GM12878 (cell line): ENCODE data around the gene AKNA. TPM values are rescaled to one million over a fixed set of nuclear protein-coding genes. Genes with fewer than 3 reads are reported as not detected.

ENCODE experiments used
- ATAC-seq: fragments of 200-7000 bp; cut with Tn5 transposase; 3 replicates; pipeline ENCODE4 v1.9.1; 2020; ENCODE audit warnings: mild to moderate bottlenecking, moderate library complexity
- BruUV-seq: library from RNA; stranded (reverse); fragments of 400-500 nt; replicated peaks from 2 replicates; lab custom pipeline; 2021; lab: Mats Ljungman, UMichigan
- CTCF ChIA-PET: fragments of 300-600 bp; sonication (Branson Sonifier 250); formaldehyde crosslinking; extraction: SDS; loops from one replicate; lab custom pipeline; 2021; ENCODE audit warnings: inconsistent platforms; lab: Yijun Ruan, JAX
- POLR2A ChIA-PET: fragments of 350-600 bp; formaldehyde crosslinking; extraction: SDS; loops from one replicate; lab custom pipeline; 2021; ENCODE audit warnings: inconsistent platforms; lab: Charles Lee
- RAD21 ChIA-PET: fragments of 300-600 bp; sonication (Branson Sonifier 250); formaldehyde crosslinking; loops from one replicate; lab custom pipeline; 2023; ENCODE audit warnings: antibody characterized with exemption; ENCODE audit not compliant: unreplicated experiment; lab: Charles Lee
- SMC1A ChIA-PET: fragments of 300-600 bp; sonication (Branson Sonifier 250); formaldehyde crosslinking; loops from one replicate; lab custom pipeline; 2023; ENCODE audit not compliant: unreplicated experiment, uncharacterized antibody; lab: Charles Lee
- DNase-seq: peaks from one replicate; pipeline ENCODE4 v3.0.0-alpha.2; 2011; ENCODE audit warnings: low read depth, low spot score
- FAIRE-seq: peaks from 3 replicates; lab custom pipeline; 2011; peaks lifted over from hg19 to GRCh38; lab: Jason Lieb, UNC
- H2AFZ ChIP-seq: 2 replicates; pipeline ENCODE4 v1.6.0; 2011; ENCODE audit warnings: low read depth, low read length, control low read depth; ENCODE audit not compliant: control insufficient read depth
- H3K27ac ChIP-seq: 2 replicates; pipeline ENCODE4 v1.5.1; 2011; ENCODE audit warnings: control low read depth; ENCODE audit not compliant: control insufficient read depth, insufficient read depth
- H3K27me3 ChIP-seq, 2 experiments: replicated peaks in 1 of 2; 2 replicates each; pipeline versions ENCODE4 v1.6.0 to v1.6.1; 2011; ENCODE audit warnings: low read length in 1 of 2; ENCODE audit not compliant: control insufficient read depth in 2 of 2, insufficient read depth in 2 of 2
- H3K36me3 ChIP-seq, 2 experiments: 2 replicates each; pipeline ENCODE4 v1.5.1; 2011; ENCODE audit warnings: low read length in 1 of 2; ENCODE audit not compliant: control insufficient read depth in 2 of 2, insufficient read depth in 2 of 2
- H3K4me1 ChIP-seq: 2 replicates; pipeline ENCODE4 v1.6.1; 2011; ENCODE audit warnings: mild to moderate bottlenecking, low read length, moderate library complexity, mixed read lengths; ENCODE audit not compliant: control insufficient read depth, insufficient read depth
- H3K4me2 ChIP-seq: 2 replicates; pipeline ENCODE4 v1.6.0; 2011; ENCODE audit warnings: control low read depth; ENCODE audit not compliant: control insufficient read depth, insufficient read depth
- H3K4me3 ChIP-seq: fragments of 200-600 bp; sonication (generic); 2 replicates; pipeline ENCODE4 v1.5.1; 2016
- H3K79me2 ChIP-seq: 2 replicates; pipeline ENCODE4 v1.6.0; 2011; ENCODE audit warnings: low read length; ENCODE audit not compliant: control insufficient read depth, insufficient read depth
- H3K9ac ChIP-seq: 2 replicates; pipeline ENCODE4 v1.8.0; 2011; ENCODE audit warnings: low read length, control low read depth, mixed read lengths; ENCODE audit not compliant: control insufficient read depth, insufficient read depth
- H3K9me3 ChIP-seq: replicated peaks from 3 replicates; pipeline ENCODE4 v1.5.1; 2011; ENCODE audit warnings: mild to moderate bottlenecking, low read length; ENCODE audit not compliant: control insufficient read depth, insufficient read depth
- H4K20me1 ChIP-seq: 2 replicates; pipeline ENCODE4 v1.6.0; 2011; ENCODE audit not compliant: control insufficient read depth, insufficient read depth
- ATF3 ChIP-seq: IDR thresholded peaks from 2 replicates; pipeline ENCODE4 v1.6.1; 2011; ENCODE audit warnings: low read depth, mild to moderate bottlenecking, low read length, moderate library complexity, borderline replicate concordance; ENCODE audit errors: extremely low read depth
- CBFB ChIP-seq: IDR thresholded peaks from 2 replicates; pipeline ENCODE4 v1.6.1; 2016; ENCODE audit warnings: antibody characterized with exemption, low read depth
- EGR1 ChIP-seq, 2 experiments: IDR thresholded peaks; 1 replicate in 1 of 2; 2 replicates in 1 of 2; pipeline ENCODE4 v1.6.1; 2011 to 2012; ENCODE audit warnings: low read depth in 2 of 2, low read length in 2 of 2, borderline replicate concordance in 1 of 2, mild to moderate bottlenecking in 1 of 2, moderate library complexity in 1 of 2
- JUNB ChIP-seq: IDR thresholded peaks from 2 replicates; pipeline ENCODE4 v1.6.1; 2016; ENCODE audit warnings: antibody characterized with exemption, mild to moderate bottlenecking
- SRF ChIP-seq, 2 experiments: IDR thresholded peaks; 2 replicates each; pipeline ENCODE4 v1.6.1; 2011; ENCODE audit warnings: low read depth in 2 of 2, low read length in 2 of 2, mild to moderate bottlenecking in 1 of 2, moderate library complexity in 1 of 2
- WGBS: methylation state at CpG from one replicate; pipeline ENCODE4 v1.1.6; 2016; ENCODE audit warnings: low lambda C conversion rate; ENCODE audit not compliant: insufficient replicate concordance, insufficient coverage; ENCODE audit errors: missing lambda C conversion rate; 5-methylcytosine and 5-hydroxymethylcytosine counted together
- in situ Hi-C: fragments of 300-500 bp; cut with MboI; formaldehyde crosslinking; loops from 9 replicates; pipeline ENCODE4 v1.14.3; 2018; ENCODE audit warnings: mixed read lengths
- intact Hi-C: fragments of 100-400 bp; cut with micrococcal nuclease; formaldehyde crosslinking; loops from one replicate; pipeline ENCODE4 v1.14.2; 2022; ENCODE audit not compliant: unreplicated experiment
- polyA plus RNA-seq, 11 experiments: library from polyadenylated mRNA; depleted of rRNA in 4 of 11; unstranded in 6 of 11; stranded (reverse) in 5 of 11; fragments of >200 nt; fragmentation: Nextera tagmentation in 4 of 11; fragmentation: Illumina TruSeq in 1 of 11; extraction: Ambion mirVana in 4 of 11; extraction: Trizol in 1 of 11; gene quantifications; 1 replicate in 1 of 11; 2 replicates in 10 of 11; pipeline versions ENCODE4 v1.2.1 to v1.2.3, GENCODE V29; 2011 to 2016; ENCODE audit warnings: inconsistent platforms in 2 of 11, missing spikeins in 2 of 11, low read depth in 1 of 11
- total RNA-seq, 4 experiments: library from RNA; depleted of rRNA in 3 of 4; stranded (reverse); fragments of >200 nt in 3 of 4; fragmentation: Illumina TruSeq in 1 of 4; extraction: Trizol in 1 of 4; gene quantifications; 2 replicates each; pipeline versions ENCODE4 v1.2.1 to v1.2.3, GENCODE V29; 2013 to 2021

The AKNA gene
- total and polyA plus RNA-seq, 10 of the 15 experiments (the other 5 are each of a cell fraction or from before 2014, with no cell fraction given): 1.6 to 132 (median 35.3) TPM

- H3K9me3 ChIP-seq: no peaks in the 10 kb centered on the region
- no TSS peak for BruUV-seq
- H3K27ac ChIP-seq: no peak overlapping the region
- intact Hi-C loops (no loop called here), in situ Hi-C loops (no loop called here)
- POLR2A ChIA-PET: no interaction called here
- DNase-seq: no peak
- no peak overlapping the region for H2AFZ ChIP-seq
- H3K79me2 ChIP-seq: no peaks in the 10 kb centered on the region
- H3K4me1 ChIP-seq: no peaks in the 10 kb centered on the region
- FAIRE-seq: no peak
- H3K4me2 ChIP-seq: no peak overlapping the region
- SMC1A ChIA-PET: no interaction called here
- no peaks in the 10 kb centered on the region for H3K36me3 ChIP-seq
- ATAC-seq: no peak
- H3K27me3 ChIP-seq: peaks cover 0 to 8% of the 10 kb centered on the region in 2 experiments; a peak in 2 of 4 replicates
- no peak overlapping the region for H3K4me3 ChIP-seq
- RAD21 ChIA-PET: interaction anchor here (0.6 kb wide), 1 partner anchor 385 kb away, joined by 3 read pairs; no protein-coding TSS in a partner anchor
- no peak overlapping the region for H3K9ac ChIP-seq
- CTCF ChIA-PET: no interaction called here
- WGBS: 24% methylated on average over 15 of the region's 15 CpGs
- no peak for TF ChIP-seq ATF3
- TF ChIP-seq SRF (IDR thresholded peaks at IDR 0.05; ENCODE audit: low read depth in 2 of 2, low read length in 2 of 2): no peak
- TF ChIP-seq CBFB: no peak
- no peak for TF ChIP-seq EGR1 (IDR thresholded peaks at IDR 0.05; ENCODE audit: borderline replicate concordance in 1 of 2, low read depth in 2 of 2, low read length in 2 of 2)
- no peak for TF ChIP-seq JUNB
- H4K20me1 ChIP-seq: 0 out of 2 replicates have a peak, but pooled peaks cover 3% of the 10 kb centered on the region
Observed at GRCh38 chr9:114301798-114302565, 85.8 kb downstream of the AKNA start.
